Hematopoietic multipotent progenitor cell (in vitro differentiated cells): Measurements from ENCODE around the gene RBM45. TPM values are rescaled to one million over a fixed set of nuclear protein-coding genes. Genes with fewer than 3 reads are reported as not detected.
"Not testable (repeated sequence)": the region's sequence is repeated elsewhere in the genome, so short reads cannot be mapped to it uniquely, and the experiment has no call there.

Source experiments
- DNase-seq, 3 donors: peaks; one replicate each; pipeline ENCODE4 v3.0.0-alpha.2; 2011 to 2015; ENCODE audit warnings: low read depth in 2 of 3, low spot score in 2 of 3
- total RNA-seq: library from RNA; depleted of rRNA; stranded (reverse); fragments of >200 nt; gene quantifications from one replicate; pipeline ENCODE4 v1.2.3, GENCODE V29; 2012

RBM45 gene
- total RNA-seq, 1 donor: 12.4 TPM

DNA sequence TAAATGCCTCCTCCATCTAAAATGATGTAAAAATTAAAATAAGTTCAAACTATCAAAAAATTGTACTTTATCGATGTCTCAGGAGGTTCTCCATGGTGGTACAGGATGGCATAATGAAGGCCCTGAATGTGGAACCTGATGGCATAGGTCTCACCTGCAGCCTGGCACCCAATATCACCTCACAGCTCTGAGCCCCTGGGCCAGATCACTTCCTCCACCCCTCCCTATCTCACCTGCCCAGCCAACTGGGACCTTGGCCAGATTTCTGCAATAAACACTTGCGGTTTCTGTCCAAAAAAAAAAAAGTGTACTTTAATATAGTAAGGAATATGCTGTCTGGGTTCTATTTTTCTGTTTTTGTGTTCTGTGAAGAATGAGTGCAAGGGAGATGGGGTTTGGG lies 6.7 kb upstream of the RBM45 start:
- DNase-seq: no peak

DNA sequence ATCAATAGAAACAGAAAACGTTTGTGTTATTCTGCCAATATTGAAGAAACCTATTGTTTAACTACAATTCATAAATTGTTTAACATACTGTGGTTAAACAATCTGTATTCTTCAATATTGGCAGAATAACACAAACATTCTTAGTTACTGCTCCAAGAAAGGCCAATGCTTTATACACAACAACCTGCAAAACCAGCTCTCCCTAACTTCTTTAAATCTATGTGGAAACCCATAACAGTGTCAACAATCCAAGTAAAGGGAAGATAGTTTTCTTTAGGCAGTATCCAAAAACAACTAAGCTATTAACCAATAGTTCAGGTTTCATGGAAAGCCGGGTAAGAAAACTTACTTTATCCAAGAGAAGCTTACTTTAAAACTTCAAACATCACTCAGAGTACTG lies 6.2 kb upstream of the RBM45 start:
- DNase-seq: no peak

GRCh38 chr2:178108176-178108575 lies 4.1 kb upstream of the RBM45 start:
- DNase-seq: no peak

GRCh38 chr2:178109813-178110212 lies 2.4 kb upstream of the RBM45 start:
- peak in 2 of 3 donors; percentile 33 to 67 for DNase-seq

GRCh38 chr2:178110681-178111080 lies 1.6 kb upstream of the RBM45 start:
- no peak for DNase-seq

DNA sequence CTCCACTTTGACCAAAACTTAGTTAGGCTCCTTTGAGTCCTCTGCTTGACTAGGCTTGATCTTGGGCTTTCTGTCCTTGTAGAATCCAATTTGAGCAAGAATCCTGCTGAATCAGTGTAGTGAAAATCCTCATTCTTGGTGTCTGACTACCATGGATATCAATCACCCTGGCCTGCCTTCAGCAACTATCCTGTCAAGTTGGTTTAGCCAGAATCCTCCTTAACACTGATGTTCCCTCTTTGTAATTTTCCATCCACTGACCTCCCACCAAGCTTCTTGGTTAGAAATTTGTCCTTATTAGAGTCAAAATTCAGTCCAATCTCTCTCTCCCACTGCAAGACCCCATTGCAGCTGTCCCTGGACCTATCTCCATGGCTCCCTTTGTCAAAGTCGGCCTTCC lies 494 bp upstream of the RBM45 start:
- no peak for DNase-seq

DNA sequence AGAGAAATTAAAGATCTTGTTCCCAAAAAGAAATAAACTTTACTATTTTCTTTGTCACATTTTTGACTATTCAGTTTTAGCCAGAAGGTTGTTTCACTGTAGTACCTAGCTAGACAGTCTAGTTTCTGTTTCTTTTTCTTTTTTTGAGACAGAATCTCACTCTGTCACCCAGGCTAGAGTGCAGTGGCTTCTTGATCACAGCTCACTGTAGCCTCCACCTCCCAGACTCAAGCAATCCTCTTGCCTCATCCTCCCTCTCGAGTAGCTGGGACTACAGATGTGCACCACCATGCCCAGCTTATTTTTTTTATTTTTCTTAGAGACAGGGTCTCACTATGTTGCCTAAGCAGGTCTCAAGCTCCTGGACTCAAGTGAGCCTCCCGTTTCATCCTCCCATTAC lies 2.2 kb downstream of the RBM45 start:
- DNase-seq: no peak

DNA sequence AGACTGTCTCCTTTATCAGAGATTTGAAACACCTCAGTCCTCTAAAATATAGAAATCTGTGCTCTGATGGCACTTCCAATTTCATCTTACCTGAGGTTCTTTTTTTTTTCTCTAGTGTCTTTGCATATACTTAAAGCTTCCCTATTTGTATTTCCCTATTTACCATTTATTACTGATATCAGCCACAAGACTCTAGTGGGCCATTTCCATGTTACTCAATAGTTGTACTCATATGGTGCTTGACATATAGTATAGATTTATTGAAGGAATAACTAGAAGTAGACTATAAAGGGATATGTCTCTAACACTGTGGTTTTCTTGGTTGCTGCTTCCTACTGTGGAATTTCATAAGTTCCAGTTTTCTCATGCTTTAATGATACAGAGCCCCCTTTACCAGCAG lies 3.0 kb downstream of the RBM45 start:
- DNase-seq: no peak

DNA sequence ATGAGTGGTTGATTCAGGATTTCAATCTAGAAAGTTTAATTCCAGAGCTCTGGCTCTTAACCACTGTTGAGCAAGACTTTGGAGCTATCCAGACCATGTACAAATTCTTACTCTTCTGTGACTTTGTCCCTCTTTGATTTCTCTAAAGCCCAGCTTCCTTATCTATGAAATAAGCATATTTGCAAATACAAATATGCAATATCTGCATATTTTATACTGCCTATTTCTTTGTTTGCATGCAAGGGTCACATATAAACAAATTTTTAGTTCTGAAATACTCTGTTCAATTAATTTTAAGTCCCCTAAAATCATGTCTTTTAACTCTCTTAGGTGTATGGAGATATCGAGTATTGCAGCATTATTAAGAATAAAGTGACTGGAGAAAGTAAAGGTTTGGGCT lies 5.5 kb downstream of the RBM45 start:
- DNase-seq: no peak

GRCh38 chr2:178119179-178119922 lies 7.1 kb downstream of the RBM45 start:
- no peak for DNase-seq

- no peak for DNase-seq
These were observed 10.9 kb downstream of the RBM45 start for GRCh38 chr2:178123163-178123562.

DNA sequence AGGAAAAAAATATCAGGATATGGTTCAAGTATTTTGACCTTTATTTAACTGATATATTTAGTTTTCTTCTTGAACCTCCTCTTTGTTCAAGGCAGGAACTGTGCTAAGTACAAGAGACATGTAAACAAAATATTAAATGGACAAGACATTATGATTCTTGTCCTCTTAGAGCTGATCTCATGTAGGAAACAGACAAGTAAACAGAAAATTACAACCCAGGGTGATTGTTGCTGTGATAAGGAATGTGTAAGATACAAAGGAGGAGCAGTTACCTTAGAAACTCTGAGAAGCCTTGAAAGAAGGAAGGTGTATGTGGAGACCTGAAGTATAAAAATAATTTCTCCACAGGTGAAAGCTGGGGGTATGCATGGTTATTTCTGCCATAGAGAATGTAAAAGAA lies 12.9 kb downstream of the RBM45 start:
- no peak for DNase-seq

- DNase-seq: no peak
These were observed 13.6 kb downstream of the RBM45 start for GRCh38 chr2:178125862-178126261.

GRCh38 chr2:178128836-178129630 lies 16.8 kb downstream of the RBM45 start:
- no peak for DNase-seq

DNA sequence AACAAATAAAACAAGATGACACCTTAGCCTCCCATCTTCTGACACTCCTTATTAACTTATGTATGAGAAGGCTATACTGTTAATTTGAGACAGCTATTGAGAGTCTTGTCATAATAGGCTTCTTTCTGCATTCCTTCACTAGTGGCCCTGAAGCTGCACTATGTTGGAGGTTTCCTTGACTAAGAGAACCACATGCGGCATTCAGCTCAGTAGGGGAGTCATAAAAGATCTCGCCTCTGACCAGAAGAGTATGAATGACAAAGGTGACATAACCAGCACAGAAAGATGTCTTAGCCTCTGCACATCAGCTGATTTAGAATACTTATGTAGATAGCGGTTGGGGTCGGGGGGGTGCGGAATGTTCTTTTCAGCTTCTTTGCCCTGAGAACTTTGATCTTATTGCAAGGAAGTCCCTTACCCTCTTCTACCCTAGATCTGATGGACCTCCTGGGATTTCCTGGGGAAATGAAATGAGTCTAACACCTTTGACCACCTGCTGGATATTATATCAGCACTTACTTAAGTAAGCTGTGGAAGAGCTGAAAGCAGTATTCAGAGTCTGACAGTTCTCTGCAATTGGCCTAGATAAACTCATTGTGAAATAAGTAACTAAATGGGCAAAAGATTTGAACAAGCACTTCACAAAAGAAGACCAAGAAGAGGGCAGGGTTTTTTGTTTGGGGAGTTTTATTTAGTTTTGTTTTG lies 24.2 kb downstream of the RBM45 start:
- DNase-seq: no peak

GRCh38 chr2:178142274-178143065 lies 30.2 kb downstream of the RBM45 start:
- DNase-seq: no peak

DNA sequence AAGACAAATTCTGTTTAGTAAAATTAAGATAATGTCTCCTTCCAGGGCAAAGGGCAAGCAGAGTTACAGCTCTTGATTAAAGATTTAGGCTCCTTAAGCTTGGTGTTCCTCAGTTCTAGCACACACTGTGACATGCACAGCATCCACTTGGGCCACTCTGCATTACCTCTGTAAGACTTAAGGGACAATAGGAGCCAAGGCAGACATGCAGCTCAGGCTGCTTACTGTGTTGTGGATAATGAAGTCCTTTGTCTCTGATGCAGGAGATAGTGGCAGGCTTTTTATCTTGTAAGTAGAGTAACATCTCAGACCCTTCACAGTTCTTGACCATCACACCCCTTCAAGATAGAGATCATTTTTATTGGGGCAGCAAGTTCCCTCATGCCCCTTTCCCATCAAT lies 31.2 kb downstream of the RBM45 start:
- DNase-seq: no peak

GRCh38 chr2:178152033-178152432 lies 39.8 kb downstream of the RBM45 start:
- DNase-seq: no peak

GRCh38 chr2:178152542-178152941 lies 40.3 kb downstream of the RBM45 start:
- no peak for DNase-seq

DNA sequence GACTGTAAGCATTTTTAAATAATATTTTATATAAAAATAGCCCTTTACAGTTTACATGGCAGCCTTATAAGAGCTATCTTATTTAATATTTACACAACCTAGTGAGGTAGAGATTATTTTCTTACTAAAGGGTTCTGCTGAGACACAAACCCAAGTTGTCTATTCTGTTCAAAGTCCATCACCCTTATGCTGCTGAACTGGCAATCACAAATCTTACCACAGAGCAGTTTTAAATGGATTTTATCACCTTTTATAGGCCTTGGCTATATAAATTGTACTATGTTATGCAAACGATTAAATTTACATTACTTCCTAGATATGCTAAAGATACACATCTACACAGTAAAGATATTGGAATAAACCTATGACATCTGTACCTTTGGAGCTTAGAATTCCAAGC lies 40.7 kb downstream of the RBM45 start:
- DNase-seq: no peak

DNA sequence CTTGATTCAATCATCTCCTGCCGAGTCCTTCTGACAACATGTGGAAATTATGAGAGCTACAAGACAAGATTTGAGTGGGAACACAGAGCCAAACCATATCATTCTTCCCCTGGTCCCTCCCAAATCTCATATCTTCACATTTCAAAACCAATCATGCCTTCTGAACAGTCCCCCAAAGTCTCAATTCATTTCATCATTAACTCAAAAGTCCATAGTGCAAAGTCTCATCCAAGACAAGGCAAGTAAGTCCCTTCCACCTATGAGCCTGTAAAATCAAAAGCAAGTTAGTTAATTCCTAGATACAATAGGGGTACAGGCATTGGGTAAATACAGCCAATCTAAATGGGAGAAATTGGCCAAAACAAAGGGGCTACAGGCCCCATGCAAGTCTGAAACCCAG lies 41.6 kb downstream of the RBM45 start:
- not testable (repeated sequence) for DNase-seq
